ENCODE results near the gene FIGNL1. TPM values are rescaled to one million over a fixed set of nuclear protein-coding genes. Genes with fewer than 3 reads are reported as not detected.

FIGNL1 gene
- total RNA-seq, 1 experiment from 2014 or later: 6.4 TPM

GRCh38 chr7:50397320-50397970 lies 52.7 kb downstream of the FIGNL1 start (continued):
- TF ChIP-seq USF2 (CRISPR knock-in tag; IDR thresholded peaks at IDR 0.05) (no peak), NFE2L1 (CRISPR knock-in tag; IDR thresholded peaks at IDR 0.05) (no peak), CREB1 (CRISPR knock-in tag; IDR thresholded peaks at IDR 0.05) (no peak)

DNA sequence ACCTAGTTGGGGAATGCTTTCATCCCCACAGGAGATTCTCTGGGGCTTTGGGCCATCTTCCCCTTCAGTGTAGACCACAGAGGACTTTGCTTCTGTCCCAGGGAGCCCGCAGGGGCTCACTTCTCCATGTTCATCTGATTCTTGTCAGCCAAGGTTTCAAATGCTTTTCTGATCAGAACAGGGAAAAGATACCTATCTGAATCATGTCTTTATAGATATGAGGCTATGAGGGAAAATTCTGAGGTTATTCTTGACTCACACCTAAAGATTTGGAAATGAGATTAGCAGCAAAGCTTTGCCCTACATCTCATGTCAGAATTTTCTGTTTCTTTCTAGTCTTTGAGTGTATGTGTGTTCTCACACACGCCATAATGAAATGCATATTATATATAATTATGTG lies 53.3 kb downstream of the FIGNL1 start:
- no peak for ATAC-seq
- no peaks in the 10 kb centered on the region for H3K9me3 Mint-ChIP-seq
- H3K4me1 Mint-ChIP-seq: 0 out of 2 replicates have a peak, but pooled peaks cover 9% of the 10 kb centered on the region
- TF ChIP-seq MXD4 (CRISPR knock-in tag; IDR thresholded peaks at IDR 0.05; ENCODE audit: borderline replicate concordance) (no peak), RORB (CRISPR knock-in tag; IDR thresholded peaks at IDR 0.05) (no peak), ARID4B (CRISPR knock-in tag; IDR thresholded peaks at IDR 0.05; ENCODE audit: borderline replicate concordance) (no peak), FOXK1 (CRISPR knock-in tag; IDR thresholded peaks at IDR 0.05) (no peak), CREB1 (CRISPR knock-in tag; IDR thresholded peaks at IDR 0.05) (no peak)
- TF ChIP-seq, protein P1, sequence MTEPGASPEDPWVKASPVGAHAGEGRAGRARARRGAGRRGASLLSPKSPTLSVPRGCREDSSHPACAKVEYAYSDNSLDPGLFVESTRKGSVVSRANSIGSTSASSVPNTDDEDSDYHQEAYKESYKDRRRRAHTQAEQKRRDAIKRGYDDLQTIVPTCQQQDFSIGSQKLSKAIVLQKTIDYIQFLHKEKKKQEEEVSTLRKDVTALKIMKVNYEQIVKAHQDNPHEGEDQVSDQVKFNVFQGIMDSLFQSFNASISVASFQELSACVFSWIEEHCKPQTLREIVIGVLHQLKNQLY (CRISPR knock-in tag; IDR thresholded peaks at IDR 0.05): no peak
- TF ChIP-seq, protein P2, sequence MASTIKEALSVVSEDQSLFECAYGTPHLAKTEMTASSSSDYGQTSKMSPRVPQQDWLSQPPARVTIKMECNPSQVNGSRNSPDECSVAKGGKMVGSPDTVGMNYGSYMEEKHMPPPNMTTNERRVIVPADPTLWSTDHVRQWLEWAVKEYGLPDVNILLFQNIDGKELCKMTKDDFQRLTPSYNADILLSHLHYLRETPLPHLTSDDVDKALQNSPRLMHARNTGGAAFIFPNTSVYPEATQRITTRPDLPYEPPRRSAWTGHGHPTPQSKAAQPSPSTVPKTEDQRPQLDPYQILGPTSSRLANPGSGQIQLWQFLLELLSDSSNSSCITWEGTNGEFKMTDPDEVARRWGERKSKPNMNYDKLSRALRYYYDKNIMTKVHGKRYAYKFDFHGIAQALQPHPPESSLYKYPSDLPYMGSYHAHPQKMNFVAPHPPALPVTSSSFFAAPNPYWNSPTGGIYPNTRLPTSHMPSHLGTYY (CRISPR knock-in tag; IDR thresholded peaks at IDR 0.05): no peak
- DNase-seq (ENCODE audit: low spot score): no peak
- H3K36me3 Mint-ChIP-seq: no peaks in the 10 kb centered on the region
- no peak overlapping the region for H3K27ac Mint-ChIP-seq
- ChIA-PET CTCF (no interaction called here), POLR2A (no interaction called here)
- H3K4me3 Mint-ChIP-seq: no peak overlapping the region
- H3K27me3 Mint-ChIP-seq (ENCODE audit: low read depth): peaks cover 6% of the 10 kb centered on the region

DNA sequence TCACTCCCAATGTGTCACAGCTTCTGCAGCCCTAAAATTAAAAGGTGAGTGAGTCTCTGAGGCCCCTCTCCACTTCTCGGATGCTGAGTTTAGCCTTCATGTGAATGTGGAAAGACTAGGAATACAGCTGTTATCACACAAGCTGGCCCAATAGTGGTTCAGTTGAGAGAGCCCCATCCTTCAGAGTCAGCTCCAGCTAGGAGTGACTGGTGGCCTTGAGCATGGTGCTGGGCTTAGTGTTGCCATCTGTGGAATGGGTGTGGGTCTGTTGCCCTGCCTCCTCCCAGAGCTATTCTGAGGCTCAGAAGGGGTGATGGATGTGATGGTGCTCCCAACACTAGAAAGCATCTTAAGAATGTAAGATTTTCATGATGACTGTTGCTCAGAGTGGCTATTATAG lies 55.8 kb downstream of the FIGNL1 start:
- ATAC-seq (no peak), DNase-seq (ENCODE audit: low spot score) (no peak)
- H3K27ac Mint-ChIP-seq: no peak overlapping the region
- H3K9me3 Mint-ChIP-seq: no peaks in the 10 kb centered on the region
- ChIA-PET CTCF (interaction anchor here (1.0 to 1.1 kb wide), 2 partner anchors 12 to 189 kb away, joined by 3 read pairs; no protein-coding TSS in a partner anchor), POLR2A (no interaction called here)
- no peaks in the 10 kb centered on the region for H3K36me3 Mint-ChIP-seq
- no peaks in the 10 kb centered on the region for H3K27me3 Mint-ChIP-seq (ENCODE audit: low read depth)
- 0 out of 2 replicates have a peak, but pooled peaks cover 9% of the 10 kb centered on the region for H3K4me1 Mint-ChIP-seq
- no peak overlapping the region for H3K4me3 Mint-ChIP-seq
- TF ChIP-seq, protein P3, sequence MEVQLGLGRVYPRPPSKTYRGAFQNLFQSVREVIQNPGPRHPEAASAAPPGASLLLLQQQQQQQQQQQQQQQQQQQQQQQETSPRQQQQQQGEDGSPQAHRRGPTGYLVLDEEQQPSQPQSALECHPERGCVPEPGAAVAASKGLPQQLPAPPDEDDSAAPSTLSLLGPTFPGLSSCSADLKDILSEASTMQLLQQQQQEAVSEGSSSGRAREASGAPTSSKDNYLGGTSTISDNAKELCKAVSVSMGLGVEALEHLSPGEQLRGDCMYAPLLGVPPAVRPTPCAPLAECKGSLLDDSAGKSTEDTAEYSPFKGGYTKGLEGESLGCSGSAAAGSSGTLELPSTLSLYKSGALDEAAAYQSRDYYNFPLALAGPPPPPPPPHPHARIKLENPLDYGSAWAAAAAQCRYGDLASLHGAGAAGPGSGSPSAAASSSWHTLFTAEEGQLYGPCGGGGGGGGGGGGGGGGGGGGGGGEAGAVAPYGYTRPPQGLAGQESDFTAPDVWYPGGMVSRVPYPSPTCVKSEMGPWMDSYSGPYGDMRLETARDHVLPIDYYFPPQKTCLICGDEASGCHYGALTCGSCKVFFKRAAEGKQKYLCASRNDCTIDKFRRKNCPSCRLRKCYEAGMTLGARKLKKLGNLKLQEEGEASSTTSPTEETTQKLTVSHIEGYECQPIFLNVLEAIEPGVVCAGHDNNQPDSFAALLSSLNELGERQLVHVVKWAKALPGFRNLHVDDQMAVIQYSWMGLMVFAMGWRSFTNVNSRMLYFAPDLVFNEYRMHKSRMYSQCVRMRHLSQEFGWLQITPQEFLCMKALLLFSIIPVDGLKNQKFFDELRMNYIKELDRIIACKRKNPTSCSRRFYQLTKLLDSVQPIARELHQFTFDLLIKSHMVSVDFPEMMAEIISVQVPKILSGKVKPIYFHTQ (CRISPR knock-in tag; IDR thresholded peaks at IDR 0.05): no peak
- TF ChIP-seq FOXP4 (CRISPR knock-in tag; IDR thresholded peaks at IDR 0.05) (no peak), GABPB1 (CRISPR knock-in tag; IDR thresholded peaks at IDR 0.05) (no peak), ZNF232 (CRISPR knock-in tag; IDR thresholded peaks at IDR 0.05) (no peak)
- TF ChIP-seq, protein P4, sequence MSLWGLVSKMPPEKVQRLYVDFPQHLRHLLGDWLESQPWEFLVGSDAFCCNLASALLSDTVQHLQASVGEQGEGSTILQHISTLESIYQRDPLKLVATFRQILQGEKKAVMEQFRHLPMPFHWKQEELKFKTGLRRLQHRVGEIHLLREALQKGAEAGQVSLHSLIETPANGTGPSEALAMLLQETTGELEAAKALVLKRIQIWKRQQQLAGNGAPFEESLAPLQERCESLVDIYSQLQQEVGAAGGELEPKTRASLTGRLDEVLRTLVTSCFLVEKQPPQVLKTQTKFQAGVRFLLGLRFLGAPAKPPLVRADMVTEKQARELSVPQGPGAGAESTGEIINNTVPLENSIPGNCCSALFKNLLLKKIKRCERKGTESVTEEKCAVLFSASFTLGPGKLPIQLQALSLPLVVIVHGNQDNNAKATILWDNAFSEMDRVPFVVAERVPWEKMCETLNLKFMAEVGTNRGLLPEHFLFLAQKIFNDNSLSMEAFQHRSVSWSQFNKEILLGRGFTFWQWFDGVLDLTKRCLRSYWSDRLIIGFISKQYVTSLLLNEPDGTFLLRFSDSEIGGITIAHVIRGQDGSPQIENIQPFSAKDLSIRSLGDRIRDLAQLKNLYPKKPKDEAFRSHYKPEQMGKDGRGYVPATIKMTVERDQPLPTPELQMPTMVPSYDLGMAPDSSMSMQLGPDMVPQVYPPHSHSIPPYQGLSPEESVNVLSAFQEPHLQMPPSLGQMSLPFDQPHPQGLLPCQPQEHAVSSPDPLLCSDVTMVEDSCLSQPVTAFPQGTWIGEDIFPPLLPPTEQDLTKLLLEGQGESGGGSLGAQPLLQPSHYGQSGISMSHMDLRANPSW (CRISPR knock-in tag; conservative IDR thresholded peaks at IDR 0.05; ENCODE audit: low read depth): no peak

All from WTC11 (cell line).